Ishikawa (cell line): Measurements from ENCODE around the gene VANGL2.

Source experiments
- CEBPB ChIP-seq: IDR thresholded peaks from 2 replicates; pipeline ENCODE4 v1.6.1; 2012
- CREB1 ChIP-seq: IDR thresholded peaks from 2 replicates; pipeline ENCODE4 v1.6.1; 2012; ENCODE audit warnings: low read depth
- EGR1 ChIP-seq: IDR thresholded peaks from 2 replicates; pipeline ENCODE4 v1.6.1; 2012
- EP300 ChIP-seq: IDR thresholded peaks from 2 replicates; pipeline ENCODE4 v1.6.1; 2012; ENCODE audit warnings: borderline replicate concordance
- NFIC ChIP-seq: IDR thresholded peaks from 2 replicates; pipeline ENCODE4 v1.6.1; 2012
- RAD21 ChIP-seq: IDR thresholded peaks from 2 replicates; pipeline ENCODE4 v1.6.1; 2012; ENCODE audit warnings: low read depth
- TAF1 ChIP-seq: IDR thresholded peaks from 2 replicates; pipeline ENCODE4 v1.6.1; 2012; ENCODE audit warnings: low read depth, mild to moderate bottlenecking
- TCF12 ChIP-seq: IDR thresholded peaks from 2 replicates; pipeline ENCODE4 v1.6.1; 2012; ENCODE audit warnings: low read depth
- YY1 ChIP-seq: IDR thresholded peaks from 2 replicates; pipeline ENCODE4 v1.6.1; 2012; ENCODE audit warnings: low read depth

GRCh38 chr1:160449494-160449893, 49.1 kb downstream of the VANGL2 start:
- TF ChIP-seq TAF1: no peak
- no peak for TF ChIP-seq NFIC
- no peak for TF ChIP-seq RAD21
- no peak for TF ChIP-seq YY1
- TF ChIP-seq EP300: no peak
- no peak for TF ChIP-seq CREB1
- no peak for TF ChIP-seq EGR1
- TF ChIP-seq TCF12: no peak
- TF ChIP-seq CEBPB: no peak
